Measurements from ENCODE around the gene CELSR2. TPM values are rescaled to one million over a fixed set of nuclear protein-coding genes. Genes with fewer than 3 reads are reported as not detected.

CELSR2 gene, protein sequence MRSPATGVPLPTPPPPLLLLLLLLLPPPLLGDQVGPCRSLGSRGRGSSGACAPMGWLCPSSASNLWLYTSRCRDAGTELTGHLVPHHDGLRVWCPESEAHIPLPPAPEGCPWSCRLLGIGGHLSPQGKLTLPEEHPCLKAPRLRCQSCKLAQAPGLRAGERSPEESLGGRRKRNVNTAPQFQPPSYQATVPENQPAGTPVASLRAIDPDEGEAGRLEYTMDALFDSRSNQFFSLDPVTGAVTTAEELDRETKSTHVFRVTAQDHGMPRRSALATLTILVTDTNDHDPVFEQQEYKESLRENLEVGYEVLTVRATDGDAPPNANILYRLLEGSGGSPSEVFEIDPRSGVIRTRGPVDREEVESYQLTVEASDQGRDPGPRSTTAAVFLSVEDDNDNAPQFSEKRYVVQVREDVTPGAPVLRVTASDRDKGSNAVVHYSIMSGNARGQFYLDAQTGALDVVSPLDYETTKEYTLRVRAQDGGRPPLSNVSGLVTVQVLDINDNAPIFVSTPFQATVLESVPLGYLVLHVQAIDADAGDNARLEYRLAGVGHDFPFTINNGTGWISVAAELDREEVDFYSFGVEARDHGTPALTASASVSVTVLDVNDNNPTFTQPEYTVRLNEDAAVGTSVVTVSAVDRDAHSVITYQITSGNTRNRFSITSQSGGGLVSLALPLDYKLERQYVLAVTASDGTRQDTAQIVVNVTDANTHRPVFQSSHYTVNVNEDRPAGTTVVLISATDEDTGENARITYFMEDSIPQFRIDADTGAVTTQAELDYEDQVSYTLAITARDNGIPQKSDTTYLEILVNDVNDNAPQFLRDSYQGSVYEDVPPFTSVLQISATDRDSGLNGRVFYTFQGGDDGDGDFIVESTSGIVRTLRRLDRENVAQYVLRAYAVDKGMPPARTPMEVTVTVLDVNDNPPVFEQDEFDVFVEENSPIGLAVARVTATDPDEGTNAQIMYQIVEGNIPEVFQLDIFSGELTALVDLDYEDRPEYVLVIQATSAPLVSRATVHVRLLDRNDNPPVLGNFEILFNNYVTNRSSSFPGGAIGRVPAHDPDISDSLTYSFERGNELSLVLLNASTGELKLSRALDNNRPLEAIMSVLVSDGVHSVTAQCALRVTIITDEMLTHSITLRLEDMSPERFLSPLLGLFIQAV (N-terminal part only)
- total RNA-seq (2021; ENCODE audit: unreplicated experiment) (17.1 TPM), Bru-seq, nascent RNA (percentile 39 among the genes with signal in this experiment), BruChase-seq, experiment 1, labeled RNA remaining after a 6-hour chase (percentile 69 among the genes with signal in this experiment), BruChase-seq, experiment 2, labeled RNA remaining after a 2-hour chase (percentile 56 among the genes with signal in this experiment)
- 12.6 and 14.1 TPM in 2 replicates for polyA plus RNA-seq (2012)
- long read RNA-seq, partial matches to known transcripts = 11 of 11 reads
- long read RNA-seq, other reads (novel, unspliced or antisense) = 0 of 11 reads

DNA sequence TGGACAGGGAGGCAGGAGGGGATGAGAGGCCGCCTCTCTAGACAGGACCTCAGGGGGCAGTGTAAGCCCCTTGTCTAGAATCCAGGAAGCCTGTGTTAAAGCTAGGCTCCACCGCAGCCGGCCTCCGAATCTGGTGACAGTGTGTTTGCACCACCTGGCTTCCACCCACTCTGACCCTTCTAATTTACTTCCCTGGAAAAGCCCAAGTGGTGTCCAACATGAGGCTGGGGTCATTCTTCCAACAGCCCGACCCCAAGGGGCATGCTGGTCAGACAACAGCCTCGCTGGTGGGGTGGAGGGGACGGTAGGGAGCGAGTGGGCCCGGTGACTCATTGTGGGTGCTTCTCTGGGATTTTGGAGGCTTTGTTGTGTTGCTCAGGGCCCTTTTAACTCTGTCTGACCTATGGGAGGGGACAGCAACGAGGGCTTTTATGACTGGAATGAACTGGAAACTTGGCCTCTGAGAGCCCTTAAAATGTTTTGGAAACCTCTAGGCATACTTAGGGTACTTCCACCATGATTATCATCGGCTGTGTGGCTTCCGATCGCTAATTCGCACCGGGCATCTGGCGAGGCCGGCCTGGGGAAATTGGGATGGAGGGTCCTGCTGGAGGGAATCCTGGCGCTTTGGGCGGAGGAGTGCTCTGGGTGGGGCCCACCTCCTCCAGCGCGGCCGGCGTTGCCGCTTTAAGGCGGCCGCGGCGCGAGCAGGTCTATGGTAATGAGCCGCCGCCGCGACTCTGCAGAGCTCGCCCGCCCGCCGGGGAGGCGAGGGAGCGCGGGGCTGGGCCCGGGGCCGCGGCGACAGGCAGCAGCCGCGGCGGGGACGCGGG lies at the start of gene CELSR2:
CELSR2 (plus strand) TSS at position 743 of the 833 bp plus-strand sequence. CDS start 541 bp downstream, outside the sequence.
- no peaks in the 10 kb centered on the region for H3K36me3 ChIP-seq (ENCODE audit: control insufficient read depth in 1 of 2, insufficient read depth in 2 of 2, low read length in 2 of 2)
- DNase-seq (ENCODE audit: low read depth, low spot score) = peak; percentile 38
- POLR2A ChIA-PET = interaction anchor here (1.1 to 1.6 kb wide), 2 partner anchors 8 to 10 kb away, joined by 3 to 6 read pairs; no protein-coding TSS in a partner anchor
- H3K27ac ChIP-seq (ENCODE audit: low read depth, low read length) = peak within 1 kb of the TSS; percentile 43; the same call in 1 of the 2 replicates
- peaks cover 5 to 16% of the 10 kb centered on the region in 2 experiments; a peak in 3 of 4 replicates for H3K4me1 ChIP-seq (ENCODE audit: control insufficient read depth in 1 of 2, insufficient read depth in 2 of 2, low read length in 2 of 2)
- H3K9me3 ChIP-seq (ENCODE audit: control insufficient read depth in 1 of 2, insufficient read depth in 1 of 2, low read depth in 1 of 2, low read length in 2 of 2) = no peaks in the 10 kb centered on the region
- H3K9ac ChIP-seq (ENCODE audit: low read length) = peak within 1 kb of the TSS; percentile 50
- RAD21 ChIA-PET (ENCODE audit: low non-redundant PET in 1 of 2, low total read pairs in 2 of 2, uncharacterized antibody in 2 of 2, unreplicated experiment in 2 of 2) = no interaction called here
- intact Hi-C loops (cut with micrococcal nuclease) = loop anchor here (1.0 kb wide), 1 partner anchor 8 kb away; no protein-coding TSS in a partner anchor
- peak within 1 kb of the TSS; percentile 36 to 53 for H3K4me3 ChIP-seq (replicated peaks in 1 of 2; ENCODE audit: low read depth in 1 of 2, low read length in 2 of 2)
- peak; percentile 94 for ATAC-seq
- H3K79me2 ChIP-seq (ENCODE audit: insufficient read depth, low read length) = no peaks in the 10 kb centered on the region
- TF ChIP-seq SP1 (IDR thresholded peaks at IDR 0.05; ENCODE audit: low read depth) (no peak; the same call in 1 of the 2 replicates), POLR2AphosphoS5 (IDR thresholded peaks at IDR 0.05; ENCODE audit: low read depth, low read length) (peak; percentile 62)
- TF ChIP-seq, protein P1, sequence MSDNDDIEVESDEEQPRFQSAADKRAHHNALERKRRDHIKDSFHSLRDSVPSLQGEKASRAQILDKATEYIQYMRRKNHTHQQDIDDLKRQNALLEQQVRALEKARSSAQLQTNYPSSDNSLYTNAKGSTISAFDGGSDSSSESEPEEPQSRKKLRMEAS (IDR thresholded peaks at IDR 0.05) = peak; percentile 67
- peak within 1 kb of the TSS; percentile 59 for H2AFZ ChIP-seq (ENCODE audit: low read depth, low read length, poor library complexity, severe bottlenecking)
- H3K9me2 ChIP-seq (ENCODE audit: insufficient read depth) = no peaks in the 10 kb centered on the region
- H3K4me2 ChIP-seq (ENCODE audit: low read length) = peak within 1 kb of the TSS; percentile 76
- BruUV-seq (replicated peaks) = no TSS peak
- no peaks in the 10 kb centered on the region for H4K20me1 ChIP-seq (ENCODE audit: insufficient read depth)
- CTCF ChIA-PET = interaction anchor here (1.3 to 1.7 kb wide), 3 partner anchors 10 to 284 kb away, joined by 4 to 6 read pairs (median 4); no protein-coding TSS in a partner anchor
- H3K27me3 ChIP-seq (ENCODE audit: insufficient read depth, low read length) = no peaks in the 10 kb centered on the region
